Heart right ventricle (tissue), 16 donors: ENCODE measurements around the gene EVC2. TPM values are rescaled to one million over a fixed set of nuclear protein-coding genes. Genes with fewer than 3 reads are reported as not detected.

Experiments used
- ATAC-seq, 8 donors: fragments of 200-7000 bp; cut with Tn5 transposase; one replicate each; pipeline ENCODE4 v1.9.1; 2020; ENCODE audit warnings: mild to moderate bottlenecking in 8 of 8, moderate library complexity in 8 of 8, moderate number of reproducible peaks in 1 of 8
- DNase-seq, 2 donors: peaks; one replicate each; pipeline ENCODE4 v3.0.0-alpha.2; 2020
- H3K27ac ChIP-seq, 10 donors: fragments of 200-600 bp; sonication (generic) in 2 of 10; one replicate each; pipeline versions ENCODE4 v1.5.0 to v1.8.0; 2020 to 2022; ENCODE audit warnings: mild to moderate bottlenecking in 3 of 10
- H3K27me3 ChIP-seq, 7 donors: fragments of 200-600 bp; one replicate each; pipeline ENCODE4 v1.8.0; 2021 to 2022; ENCODE audit warnings: mild to moderate bottlenecking in 2 of 7
- H3K36me3 ChIP-seq, 9 donors: fragments of 200-600 bp; sonication (generic) in 1 of 9; one replicate each; pipeline versions ENCODE4 v1.5.0 to v1.8.0; 2020 to 2022; ENCODE audit warnings: mild to moderate bottlenecking in 2 of 9
- H3K4me1 ChIP-seq, 9 donors: fragments of 200-600 bp; sonication (generic) in 1 of 9; one replicate each; pipeline versions ENCODE4 v1.5.0 to v1.8.0; 2020 to 2022; ENCODE audit warnings: mild to moderate bottlenecking in 4 of 9
- H3K4me3 ChIP-seq, 10 donors: fragments of 200-600 bp; sonication (generic) in 2 of 10; one replicate each; pipeline versions ENCODE4 v1.5.0 to v1.8.0; 2020 to 2022; ENCODE audit warnings: mild to moderate bottlenecking in 7 of 10, moderate library complexity in 2 of 10
- H3K9me3 ChIP-seq, 11 donors: fragments of 200-600 bp in 10 of 11; sonication (generic) in 2 of 11; one replicate each; pipeline versions ENCODE4 v1.5.0 to v1.8.0; 2013 to 2022; ENCODE audit warnings: mild to moderate bottlenecking in 2 of 11, control low read depth in 1 of 11, moderate library complexity in 1 of 11
- CTCF ChIP-seq, 9 donors: fragments of 200-600 bp; sonication (generic) in 2 of 9; IDR thresholded peaks; one replicate each; pipeline versions ENCODE4 v1.5.0 to v1.8.0; 2021 to 2022; ENCODE audit warnings: antibody characterized with exemption in 9 of 9, mild to moderate bottlenecking in 5 of 9, moderate library complexity in 1 of 9
- WGBS, 2 donors: extraction: QIAGEN DNeasy Blood & Tissue Kit; methylation state at CpG; one replicate each; pipeline ENCODE4 v1.1.7; 2013; ENCODE audit warnings: inconsistent platforms in 1 of 2; 5-methylcytosine and 5-hydroxymethylcytosine counted together
- intact Hi-C, 10 donors: fragments of 100-400 bp; cut with DNase I; formaldehyde crosslinking; loops; one replicate each; pipeline versions ENCODE4 v1.11.1 to v1.14.2; 2022
- polyA plus RNA-seq, 2 donors: library from polyadenylated mRNA; stranded (reverse); fragments of 200-250 nt; gene quantifications; one replicate each; pipeline ENCODE4 v1.2.3, GENCODE V29; 2013
- total RNA-seq, 10 donors: library from RNA; stranded (reverse); fragmentation: NEBNext Ultra II Directional in 3 of 10; extraction: Animal tissue kit (Norgen Biotek cat#: 25700) in 3 of 10; gene quantifications; one replicate each; pipeline versions ENCODE4 v1.2.1 to v1.2.4, GENCODE V29; 2021 to 2023
- donor health status: Arrhythmogenic right ventricular cardiomyopathy.
- donor health status: ischemic (EF 13 %, LVEDD 7.1; RV severe dilation, severe dysfunction).
- donor health status: healthy with polysubstance abuse.
- donor health status: DM: no; HTN: yes; CAD: no.
- donor health status: DM: no; HTN: no; CAD: no.
- donor health status: ischemic (EF 25% LVEDD 6.9; RV normal size, moderate dysfunction).
- donor health status: ischemic (EF 25% LVEDD 5.7; RV mildly dilated, moderate dysfunction).
- donor health status: healthy.
- donor health status: DM: yes; HTN: yes; CAD: no.
- donor health status: Ischemic cardiomyopathy.
- donor health status: ischemic (EF 35%, LVEDD 5.7; RV mildly dilated, moderate dysfunction).
- donor health status: nonischemic (EF 11% LVEDD 7.7; RV severe dilation, severe dysfunction).
- donor health status: DM: yes; HTN: yes; CAD: no.
- donor health status: PGD.
- donor health status: ischemic (EF 29% LVEDD 5.4; RV normal size, mild dysfunction).
- donor health status: nonischemic (EF 23%, LVEDD 6.1; RV moderate dilation, normal function).

The EVC2 gene
- total and polyA plus RNA-seq, 12 donors, result 0.47 to 1.5 (median 0.91) TPM

GRCh38 chr4:5544762-5545161 is 163.6 kb downstream of the EVC2 start:
- 59 to 72% methylated on average over 5 of the region's 5 CpGs for WGBS, 2 donors
- ATAC-seq, result no peak
- intact Hi-C loops, result no loop called here
- no peak for TF ChIP-seq CTCF (IDR thresholded peaks at IDR 0.05)
- no peak overlapping the region for H3K4me3 ChIP-seq
- peaks cover 0 to 14% (median 0%) of the 10 kb centered on the region in 11 donors for H3K9me3 ChIP-seq
- H3K36me3 ChIP-seq, result no peaks in the 10 kb centered on the region
- H3K27me3 ChIP-seq, result no peaks in the 10 kb centered on the region
- no peak for DNase-seq
- no peaks in the 10 kb centered on the region for H3K4me1 ChIP-seq
- H3K27ac ChIP-seq, result no peak overlapping the region

DNA sequence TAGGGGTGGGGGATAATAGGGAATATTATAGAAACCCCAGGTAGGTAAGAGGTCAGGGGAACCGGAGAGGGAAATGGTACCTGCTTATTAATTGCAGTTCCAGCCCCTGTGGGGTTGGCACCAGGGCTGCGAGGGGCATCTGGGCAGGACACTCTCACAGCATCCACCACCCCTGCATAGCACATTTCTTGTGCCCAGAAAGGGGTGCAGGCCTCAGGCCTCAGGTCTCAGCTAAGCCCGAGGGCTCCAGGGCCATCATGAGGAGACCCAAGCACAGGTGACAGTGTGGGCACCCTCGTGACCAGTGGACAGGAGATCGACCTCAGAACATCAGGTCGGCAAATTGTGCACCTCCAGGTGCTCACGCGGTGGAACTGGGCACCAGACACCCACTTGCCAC is 164.7 kb downstream of the EVC2 start:
- intact Hi-C loops, result no loop called here
- ATAC-seq, result no peak
- TF ChIP-seq CTCF (IDR thresholded peaks at IDR 0.05), result no peak

GRCh38 chr4:5541169-5541568 is 167.2 kb downstream of the EVC2 start:
- Histone ChIP-seq H3K9me3 (no peaks in the 10 kb centered on the region), H3K27ac (no peak overlapping the region), H3K27me3 (no peaks in the 10 kb centered on the region), H3K36me3 (no peaks in the 10 kb centered on the region), H3K4me1 (no peaks in the 10 kb centered on the region), H3K4me3 (no peak overlapping the region)
- intact Hi-C loops, result no loop called here
- ATAC-seq, result no peak
- no peak for TF ChIP-seq CTCF (IDR thresholded peaks at IDR 0.05)
- WGBS, 2 donors, result 88 to 89% methylated on average over 10 of the region's 10 CpGs
- DNase-seq, result no peak

More for the DNA sequence above, 164.7 kb downstream of the EVC2 start:
- peaks cover 0 to 10% (median 0%) of the 10 kb centered on the region in 11 donors for H3K9me3 ChIP-seq
- 90 to 92% methylated on average over 8 of the region's 8 CpGs for WGBS, 2 donors
- no peak overlapping the region for H3K4me3 ChIP-seq
- no peak overlapping the region for H3K27ac ChIP-seq
- no peaks in the 10 kb centered on the region for H3K36me3 ChIP-seq
- no peaks in the 10 kb centered on the region for H3K27me3 ChIP-seq
- no peak for DNase-seq
- H3K4me1 ChIP-seq, result no peaks in the 10 kb centered on the region

DNA sequence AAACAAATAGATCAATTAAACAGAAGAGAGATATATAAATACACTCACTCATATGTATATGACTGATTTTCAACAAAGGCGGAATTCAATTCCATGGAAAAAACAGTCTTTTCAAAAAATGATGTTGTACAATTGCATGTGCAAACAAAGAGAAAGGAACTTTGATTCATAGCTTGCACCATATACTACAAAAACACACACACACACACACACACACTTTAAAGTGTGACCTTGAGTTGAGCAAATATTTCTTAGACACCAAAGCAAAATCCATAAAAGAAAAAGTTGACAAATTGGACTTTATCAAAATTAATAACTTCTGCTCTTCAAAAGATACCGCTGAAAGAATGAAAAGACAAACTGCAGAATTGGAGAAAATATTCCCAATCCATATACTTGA is 168.8 kb downstream of the EVC2 start:
- Histone ChIP-seq H3K36me3 (no peaks in the 10 kb centered on the region), H3K4me3 (no peak overlapping the region), H3K4me1 (no peaks in the 10 kb centered on the region), H3K27me3 (no peaks in the 10 kb centered on the region), H3K27ac (no peak overlapping the region), H3K9me3 (peaks cover 0 to 13% (median 0%) of the 10 kb centered on the region in 11 donors)
- intact Hi-C loops, result no loop called here
- WGBS, 2 donors, result 92 to 96% methylated on average over 2 of the region's 2 CpGs
- no peak for TF ChIP-seq CTCF (IDR thresholded peaks at IDR 0.05)
- ATAC-seq (no peak), DNase-seq (no peak)
